H1 (cell line): ENCODE data around the gene OCIAD1.
"Not testable (repeated sequence)": the region's sequence is repeated elsewhere in the genome, so short reads cannot be mapped to it uniquely, and the experiment has no call there.

Experiments
- CBX5 ChIP-seq: fragments of 300-800, 300-1000 bp; sonication (generic); IDR thresholded peaks from 2 replicates; pipeline ENCODE4 v1.7.1; 2016; ENCODE audit warnings: antibody characterized with exemption, low read length, low read depth
- CHD2 ChIP-seq: IDR thresholded peaks from 2 replicates; pipeline ENCODE4 v1.6.1; 2012; ENCODE audit warnings: low read length, improper control_type of control experiment
- PHF8 ChIP-seq: fragments of 200-600 bp; sonication (generic); conservative IDR thresholded peaks from 2 replicates; pipeline ENCODE4 v1.7.1; 2012; ENCODE audit warnings: low read depth, mild to moderate bottlenecking, inconsistent platforms, low read length, moderate library complexity
- POLR2A ChIP-seq, 2 experiments: IDR thresholded peaks; 1 replicate in 1 of 2; 2 replicates in 1 of 2; pipeline ENCODE4 v1.6.1; 2011; ENCODE audit warnings: low read depth in 2 of 2, low read length in 2 of 2, mild to moderate bottlenecking in 2 of 2; ENCODE audit errors: control extremely low read depth in 1 of 2
- POLR2AphosphoS5 ChIP-seq: IDR thresholded peaks from 2 replicates; pipeline ENCODE4 v1.6.1; 2011; ENCODE audit warnings: low read depth, low read length
- RNF2 ChIP-seq: fragments of 200-900, 300-1000 bp; sonication (generic); IDR thresholded peaks from 2 replicates; pipeline ENCODE4 v1.7.1; 2016; ENCODE audit warnings: borderline replicate concordance, low read depth, mild to moderate bottlenecking, antibody characterized with exemption, low read length; ENCODE audit not compliant: poor library complexity, severe bottlenecking; ENCODE audit errors: missing control alignments
- RXRA ChIP-seq: IDR thresholded peaks from 2 replicates; pipeline ENCODE4 v1.6.1; 2011; ENCODE audit warnings: low read depth, mild to moderate bottlenecking, low read length, moderate library complexity; ENCODE audit not compliant: insufficient read depth
- YY1 ChIP-seq: IDR thresholded peaks from 2 replicates; pipeline ENCODE4 v1.6.1; 2011; ENCODE audit warnings: low read depth, mild to moderate bottlenecking, low read length
- TF ChIP-seq, protein P1 (sequence below), 3 experiments: IDR thresholded peaks; 1 replicate in 2 of 3; 2 replicates in 1 of 3; pipeline versions ENCODE4 v1.5.1 to v1.6.1; 2011; ENCODE audit warnings: low read length in 3 of 3, mild to moderate bottlenecking in 3 of 3, inconsistent platforms in 2 of 3, low read depth in 1 of 3, moderate library complexity in 1 of 3; ENCODE audit not compliant: insufficient read depth in 1 of 3; ENCODE audit errors: control extremely low read depth in 1 of 3
- TF ChIP-seq, protein P2 (sequence below): IDR thresholded peaks from 2 replicates; pipeline ENCODE4 v1.6.1; 2012; ENCODE audit warnings: inconsistent platforms
- TF ChIP-seq, protein P3 (sequence below): fragments of 300-600 bp; sonication (generic); IDR thresholded peaks from 2 replicates; pipeline ENCODE4 v1.7.1; 2012; ENCODE audit warnings: low read length, moderate library complexity, mild to moderate bottlenecking, inconsistent platforms; ENCODE audit not compliant: insufficient replicate concordance
- TF ChIP-seq, protein P4 (sequence below): IDR thresholded peaks from 2 replicates; pipeline ENCODE4 v1.6.1; 2011; ENCODE audit warnings: low read depth, mild to moderate bottlenecking, low read length; ENCODE audit not compliant: insufficient read depth

DNA sequence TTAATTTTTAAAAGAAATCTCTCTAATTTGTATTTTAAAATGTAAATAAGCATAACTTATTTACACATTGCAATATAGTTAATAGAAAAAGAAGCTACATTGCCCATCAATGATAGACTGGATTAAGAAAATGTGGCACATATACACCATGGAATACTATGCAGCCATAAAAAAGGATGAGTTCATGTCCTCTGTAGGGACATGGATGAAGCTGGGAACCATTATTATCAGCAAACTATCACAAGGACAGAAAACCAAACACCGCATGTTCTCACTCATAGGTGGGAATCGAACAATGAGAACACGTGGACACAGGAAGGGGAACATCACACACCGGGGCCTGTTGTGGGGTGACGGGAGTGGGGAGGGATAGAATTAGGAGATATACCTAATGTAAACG is 17.9 kb downstream of the OCIAD1 start:
- TF ChIP-seq, protein P1, sequence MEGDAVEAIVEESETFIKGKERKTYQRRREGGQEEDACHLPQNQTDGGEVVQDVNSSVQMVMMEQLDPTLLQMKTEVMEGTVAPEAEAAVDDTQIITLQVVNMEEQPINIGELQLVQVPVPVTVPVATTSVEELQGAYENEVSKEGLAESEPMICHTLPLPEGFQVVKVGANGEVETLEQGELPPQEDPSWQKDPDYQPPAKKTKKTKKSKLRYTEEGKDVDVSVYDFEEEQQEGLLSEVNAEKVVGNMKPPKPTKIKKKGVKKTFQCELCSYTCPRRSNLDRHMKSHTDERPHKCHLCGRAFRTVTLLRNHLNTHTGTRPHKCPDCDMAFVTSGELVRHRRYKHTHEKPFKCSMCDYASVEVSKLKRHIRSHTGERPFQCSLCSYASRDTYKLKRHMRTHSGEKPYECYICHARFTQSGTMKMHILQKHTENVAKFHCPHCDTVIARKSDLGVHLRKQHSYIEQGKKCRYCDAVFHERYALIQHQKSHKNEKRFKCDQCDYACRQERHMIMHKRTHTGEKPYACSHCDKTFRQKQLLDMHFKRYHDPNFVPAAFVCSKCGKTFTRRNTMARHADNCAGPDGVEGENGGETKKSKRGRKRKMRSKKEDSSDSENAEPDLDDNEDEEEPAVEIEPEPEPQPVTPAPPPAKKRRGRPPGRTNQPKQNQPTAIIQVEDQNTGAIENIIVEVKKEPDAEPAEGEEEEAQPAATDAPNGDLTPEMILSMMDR (IDR thresholded peaks at IDR 0.05; ENCODE audit: control extremely low read depth in 1 of 3, insufficient read depth in 1 of 3, low read depth in 1 of 3, low read length in 3 of 3) = not testable (repeated sequence)
- TF ChIP-seq, protein P2, sequence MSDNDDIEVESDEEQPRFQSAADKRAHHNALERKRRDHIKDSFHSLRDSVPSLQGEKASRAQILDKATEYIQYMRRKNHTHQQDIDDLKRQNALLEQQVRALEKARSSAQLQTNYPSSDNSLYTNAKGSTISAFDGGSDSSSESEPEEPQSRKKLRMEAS = not testable (repeated sequence)
- TF ChIP-seq RXRA; PHF8; CHD2; RNF2; POLR2A (IDR thresholded peaks at IDR 0.05; ENCODE audit: control extremely low read depth in 1 of 2, low read depth in 2 of 2, low read length in 2 of 2); YY1; POLR2AphosphoS5; CBX5: not testable (repeated sequence)
- TF ChIP-seq, protein P3, sequence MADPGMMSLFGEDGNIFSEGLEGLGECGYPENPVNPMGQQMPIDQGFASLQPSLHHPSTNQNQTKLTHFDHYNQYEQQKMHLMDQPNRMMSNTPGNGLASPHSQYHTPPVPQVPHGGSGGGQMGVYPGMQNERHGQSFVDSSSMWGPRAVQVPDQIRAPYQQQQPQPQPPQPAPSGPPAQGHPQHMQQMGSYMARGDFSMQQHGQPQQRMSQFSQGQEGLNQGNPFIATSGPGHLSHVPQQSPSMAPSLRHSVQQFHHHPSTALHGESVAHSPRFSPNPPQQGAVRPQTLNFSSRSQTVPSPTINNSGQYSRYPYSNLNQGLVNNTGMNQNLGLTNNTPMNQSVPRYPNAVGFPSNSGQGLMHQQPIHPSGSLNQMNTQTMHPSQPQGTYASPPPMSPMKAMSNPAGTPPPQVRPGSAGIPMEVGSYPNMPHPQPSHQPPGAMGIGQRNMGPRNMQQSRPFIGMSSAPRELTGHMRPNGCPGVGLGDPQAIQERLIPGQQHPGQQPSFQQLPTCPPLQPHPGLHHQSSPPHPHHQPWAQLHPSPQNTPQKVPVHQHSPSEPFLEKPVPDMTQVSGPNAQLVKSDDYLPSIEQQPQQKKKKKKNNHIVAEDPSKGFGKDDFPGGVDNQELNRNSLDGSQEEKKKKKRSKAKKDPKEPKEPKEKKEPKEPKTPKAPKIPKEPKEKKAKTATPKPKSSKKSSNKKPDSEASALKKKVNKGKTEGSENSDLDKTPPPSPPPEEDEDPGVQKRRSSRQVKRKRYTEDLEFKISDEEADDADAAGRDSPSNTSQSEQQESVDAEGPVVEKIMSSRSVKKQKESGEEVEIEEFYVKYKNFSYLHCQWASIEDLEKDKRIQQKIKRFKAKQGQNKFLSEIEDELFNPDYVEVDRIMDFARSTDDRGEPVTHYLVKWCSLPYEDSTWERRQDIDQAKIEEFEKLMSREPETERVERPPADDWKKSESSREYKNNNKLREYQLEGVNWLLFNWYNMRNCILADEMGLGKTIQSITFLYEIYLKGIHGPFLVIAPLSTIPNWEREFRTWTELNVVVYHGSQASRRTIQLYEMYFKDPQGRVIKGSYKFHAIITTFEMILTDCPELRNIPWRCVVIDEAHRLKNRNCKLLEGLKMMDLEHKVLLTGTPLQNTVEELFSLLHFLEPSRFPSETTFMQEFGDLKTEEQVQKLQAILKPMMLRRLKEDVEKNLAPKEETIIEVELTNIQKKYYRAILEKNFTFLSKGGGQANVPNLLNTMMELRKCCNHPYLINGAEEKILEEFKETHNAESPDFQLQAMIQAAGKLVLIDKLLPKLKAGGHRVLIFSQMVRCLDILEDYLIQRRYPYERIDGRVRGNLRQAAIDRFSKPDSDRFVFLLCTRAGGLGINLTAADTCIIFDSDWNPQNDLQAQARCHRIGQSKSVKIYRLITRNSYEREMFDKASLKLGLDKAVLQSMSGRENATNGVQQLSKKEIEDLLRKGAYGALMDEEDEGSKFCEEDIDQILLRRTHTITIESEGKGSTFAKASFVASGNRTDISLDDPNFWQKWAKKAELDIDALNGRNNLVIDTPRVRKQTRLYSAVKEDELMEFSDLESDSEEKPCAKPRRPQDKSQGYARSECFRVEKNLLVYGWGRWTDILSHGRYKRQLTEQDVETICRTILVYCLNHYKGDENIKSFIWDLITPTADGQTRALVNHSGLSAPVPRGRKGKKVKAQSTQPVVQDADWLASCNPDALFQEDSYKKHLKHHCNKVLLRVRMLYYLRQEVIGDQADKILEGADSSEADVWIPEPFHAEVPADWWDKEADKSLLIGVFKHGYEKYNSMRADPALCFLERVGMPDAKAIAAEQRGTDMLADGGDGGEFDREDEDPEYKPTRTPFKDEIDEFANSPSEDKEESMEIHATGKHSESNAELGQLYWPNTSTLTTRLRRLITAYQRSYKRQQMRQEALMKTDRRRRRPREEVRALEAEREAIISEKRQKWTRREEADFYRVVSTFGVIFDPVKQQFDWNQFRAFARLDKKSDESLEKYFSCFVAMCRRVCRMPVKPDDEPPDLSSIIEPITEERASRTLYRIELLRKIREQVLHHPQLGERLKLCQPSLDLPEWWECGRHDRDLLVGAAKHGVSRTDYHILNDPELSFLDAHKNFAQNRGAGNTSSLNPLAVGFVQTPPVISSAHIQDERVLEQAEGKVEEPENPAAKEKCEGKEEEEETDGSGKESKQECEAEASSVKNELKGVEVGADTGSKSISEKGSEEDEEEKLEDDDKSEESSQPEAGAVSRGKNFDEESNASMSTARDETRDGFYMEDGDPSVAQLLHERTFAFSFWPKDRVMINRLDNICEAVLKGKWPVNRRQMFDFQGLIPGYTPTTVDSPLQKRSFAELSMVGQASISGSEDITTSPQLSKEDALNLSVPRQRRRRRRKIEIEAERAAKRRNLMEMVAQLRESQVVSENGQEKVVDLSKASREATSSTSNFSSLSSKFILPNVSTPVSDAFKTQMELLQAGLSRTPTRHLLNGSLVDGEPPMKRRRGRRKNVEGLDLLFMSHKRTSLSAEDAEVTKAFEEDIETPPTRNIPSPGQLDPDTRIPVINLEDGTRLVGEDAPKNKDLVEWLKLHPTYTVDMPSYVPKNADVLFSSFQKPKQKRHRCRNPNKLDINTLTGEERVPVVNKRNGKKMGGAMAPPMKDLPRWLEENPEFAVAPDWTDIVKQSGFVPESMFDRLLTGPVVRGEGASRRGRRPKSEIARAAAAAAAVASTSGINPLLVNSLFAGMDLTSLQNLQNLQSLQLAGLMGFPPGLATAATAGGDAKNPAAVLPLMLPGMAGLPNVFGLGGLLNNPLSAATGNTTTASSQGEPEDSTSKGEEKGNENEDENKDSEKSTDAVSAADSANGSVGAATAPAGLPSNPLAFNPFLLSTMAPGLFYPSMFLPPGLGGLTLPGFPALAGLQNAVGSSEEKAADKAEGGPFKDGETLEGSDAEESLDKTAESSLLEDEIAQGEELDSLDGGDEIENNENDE = not testable (repeated sequence)
- TF ChIP-seq, protein P4, sequence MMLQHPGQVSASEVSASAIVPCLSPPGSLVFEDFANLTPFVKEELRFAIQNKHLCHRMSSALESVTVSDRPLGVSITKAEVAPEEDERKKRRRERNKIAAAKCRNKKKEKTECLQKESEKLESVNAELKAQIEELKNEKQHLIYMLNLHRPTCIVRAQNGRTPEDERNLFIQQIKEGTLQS = not testable (repeated sequence)
